ENCODE measurements around the gene EVI2B. TPM values are rescaled to one million over a fixed set of nuclear protein-coding genes. Genes with fewer than 3 reads are reported as not detected.
"Not testable (repeated sequence)": the region's sequence is repeated elsewhere in the genome, so short reads cannot be mapped to it uniquely, and the experiment has no call there.

The EVI2B gene
- polyA plus RNA-seq, 10 donors, result 1.3 to 9.4 (median 2.6) TPM

- DNase-seq, result no peak
Measured at GRCh38 chr17:31272236-31272635, 41.6 kb downstream of the EVI2B start.

GRCh38 chr17:31269578-31269983 lies 44.3 kb downstream of the EVI2B start:
- peak; percentile 14 to 95 (median 58) for DNase-seq

GRCh38 chr17:31269036-31269577 lies 44.7 kb downstream of the EVI2B start:
- DNase-seq, result no peak

DNA sequence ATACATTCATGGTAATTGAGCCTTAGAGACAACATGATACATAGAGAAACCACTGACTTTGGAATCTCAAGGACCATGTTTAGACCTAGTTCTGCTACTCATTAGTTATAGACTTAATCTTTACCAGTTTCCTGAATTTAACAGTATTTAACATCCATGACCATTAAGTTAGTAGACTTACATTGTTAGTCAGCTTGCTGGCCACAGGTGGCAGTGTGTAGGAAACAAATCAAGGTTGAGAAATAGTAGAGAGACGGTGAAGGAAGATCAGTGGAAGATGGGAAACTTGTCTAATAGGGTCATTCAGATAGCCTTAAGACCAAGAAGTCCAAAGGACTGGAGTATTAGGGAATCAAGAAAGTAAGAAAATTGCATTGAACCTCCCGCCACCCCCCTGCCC lies 47.8 kb downstream of the EVI2B start:
- DNase-seq, result no peak

- DNase-seq, result not testable (repeated sequence)
Measured at GRCh38 chr17:31262923-31263322, 50.9 kb downstream of the EVI2B start.

- DNase-seq, result no peak
Measured at GRCh38 chr17:31261601-31262000, 52.3 kb downstream of the EVI2B start.

GRCh38 chr17:31260151-31260550 lies 53.7 kb downstream of the EVI2B start:
- DNase-seq, result no peak

GRCh38 chr17:31256936-31257335 lies 56.9 kb downstream of the EVI2B start:
- no peak for DNase-seq

DNA sequence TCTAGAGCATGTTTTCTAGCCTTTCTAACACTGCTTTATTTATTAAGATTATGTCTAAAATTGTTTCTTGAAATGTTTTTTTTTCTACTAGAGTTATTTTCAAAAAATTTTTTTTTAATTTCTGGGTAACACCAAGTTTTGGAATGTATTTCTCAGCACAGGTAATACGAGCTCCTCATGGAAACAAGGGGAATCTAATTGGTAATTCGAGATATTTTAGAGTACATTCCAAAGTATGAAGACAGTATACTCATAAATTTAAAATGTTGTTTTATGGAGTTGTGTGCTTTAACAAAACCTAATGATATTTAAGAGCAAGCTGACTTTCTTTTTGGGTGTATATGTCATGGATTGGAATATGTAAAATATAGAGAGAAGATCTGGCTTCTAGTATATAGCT lies 59.2 kb downstream of the EVI2B start:
- no peak for DNase-seq

Other genes with a start within 250 kb of the EVI2B start
- gene NF1, start 219.1 kb downstream of the EVI2B start, polyA plus RNA-seq (ENCODE audit: insufficient read length in 10 of 10), result 10 to 100 TPM; 18.9 to 31.2 (median 25.1) TPM
- under 1 TPM; 0.09 to 0.84 (median 0.38) TPM for gene OMG, start 16.8 kb downstream of the EVI2B start, polyA plus RNA-seq (ENCODE audit: insufficient read length in 10 of 10)
- 1 to 10 TPM; 1.3 to 5.9 (median 2.3) TPM for gene EVI2A, start 7.6 kb upstream of the EVI2B start, polyA plus RNA-seq (ENCODE audit: insufficient read length in 10 of 10)
- gene RAB11FIP4, start 77.6 kb upstream of the EVI2B start, polyA plus RNA-seq (ENCODE audit: insufficient read length in 10 of 10), result 1 to 10 TPM in 4 of 10 donors, under 1 TPM in 6; 0.39 to 1.7 (median 0.85) TPM

All from muscle of back (tissue), 11 donors.